HepG2 (cell line): Measurements from ENCODE around the gene THRB. TPM values are rescaled to one million over a fixed set of nuclear protein-coding genes. Genes with fewer than 3 reads are reported as not detected.

ENCODE experiments used
- AGO1 ChIP-seq: fragments of 200-400 bp; formaldehyde crosslinking; IDR thresholded peaks from 2 replicates; pipeline ENCODE4 v1.6.1; 2017; ENCODE audit warnings: mild to moderate bottlenecking, low read depth, low read length, moderate library complexity; ENCODE audit not compliant: poor library complexity, severe bottlenecking
- CEBPB ChIP-seq: IDR thresholded peaks from 2 replicates; pipeline ENCODE4 v1.6.1; 2011; ENCODE audit warnings: low read depth, low read length, improper control_type of control experiment, borderline replicate concordance
- MIER2 ChIP-seq: IDR thresholded peaks from 2 replicates; pipeline ENCODE4 v1.6.1; 2016; ENCODE audit warnings: missing biosample characterization, missing genetic modification reagents
- SRSF9 ChIP-seq: fragments of 200-400 bp; formaldehyde crosslinking; IDR thresholded peaks from 2 replicates; pipeline ENCODE4 v1.6.1; 2018; ENCODE audit warnings: borderline replicate concordance, mild to moderate bottlenecking, low read depth, low read length; ENCODE audit not compliant: insufficient read depth, poor library complexity, severe bottlenecking
- TBX2 ChIP-seq: sonication (generic); formaldehyde crosslinking; IDR thresholded peaks from 2 replicates; pipeline ENCODE4 v1.5.0; 2020; ENCODE audit warnings: missing genetic modification reagents, mild to moderate bottlenecking, borderline replicate concordance
- ZBTB7B ChIP-seq: sonication (generic); formaldehyde crosslinking; IDR thresholded peaks from 2 replicates; pipeline ENCODE4 v1.4.0; 2020; ENCODE audit warnings: missing genetic modification reagents
- ZNF12 ChIP-seq: sonication (generic); formaldehyde crosslinking; IDR thresholded peaks from 2 replicates; pipeline ENCODE4 v1.5.0; 2020; ENCODE audit warnings: missing genetic modification reagents
- ZNF567 ChIP-seq: sonication (generic); formaldehyde crosslinking; IDR thresholded peaks from 2 replicates; pipeline ENCODE4 v1.8.1; 2023; ENCODE audit warnings: mild to moderate bottlenecking, missing genetic modification reagents, borderline replicate concordance
- polyA plus RNA-seq, 8 experiments: library from polyadenylated mRNA; depleted of rRNA in 3 of 8; stranded (reverse) in 7 of 8; unstranded in 1 of 8; fragments of >200 nt; fragmentation: Illumina TruSeq in 4 of 8; extraction: Trizol in 4 of 8; gene quantifications; 2 replicates each; pipeline versions ENCODE4 v1.2.1 to v1.2.3, GENCODE V29; 2011 to 2016; ENCODE audit warnings: low read depth in 4 of 8, missing spikeins in 1 of 8, mixed read lengths in 1 of 8; ENCODE audit not compliant: insufficient read depth in 1 of 8
- total RNA-seq, 5 experiments: library from RNA; depleted of rRNA; stranded (reverse); fragments of >200 nt; fragmentation: Illumina TruSeq; extraction: Trizol; gene quantifications; 2 replicates each; pipeline ENCODE4 v1.2.3, GENCODE V29; 2016; ENCODE audit warnings: low read depth in 1 of 5
- TF ChIP-seq, protein P1 (sequence below): sonication (generic); formaldehyde crosslinking; IDR thresholded peaks from 2 replicates; pipeline ENCODE4 v1.4.0; 2020; ENCODE audit warnings: missing genetic modification reagents, borderline replicate concordance
- TF ChIP-seq, protein P2 (sequence below): sonication (generic); formaldehyde crosslinking; IDR thresholded peaks from 2 replicates; pipeline ENCODE4 v1.4.0; 2020; ENCODE audit warnings: mild to moderate bottlenecking, missing genetic modification reagents
- TF ChIP-seq, protein P3 (sequence below): sonication (generic); formaldehyde crosslinking; IDR thresholded peaks from 2 replicates; pipeline ENCODE4 v1.8.1; 2023; ENCODE audit warnings: mild to moderate bottlenecking, missing genetic modification reagents
- TF ChIP-seq, protein P4 (sequence below): sonication (generic); formaldehyde crosslinking; IDR thresholded peaks from 2 replicates; pipeline ENCODE4 v1.4.0; 2020; ENCODE audit warnings: missing genetic modification reagents
- TF ChIP-seq, protein P5 (sequence below): IDR thresholded peaks from 2 replicates; pipeline ENCODE4 v1.6.1; 2016; ENCODE audit warnings: missing compliant biosample characterization, missing genetic modification reagents, borderline replicate concordance
- TF ChIP-seq, protein P6 (sequence below): sonication (generic); formaldehyde crosslinking; conservative IDR thresholded peaks from 2 replicates; pipeline ENCODE4 v1.8.0; 2022; ENCODE audit warnings: mild to moderate bottlenecking, moderate library complexity, missing genetic modification reagents

The THRB gene
- total and polyA plus RNA-seq, 2 of the 13 experiments (the other 11 are each of a cell fraction or from before 2014, with no cell fraction given) = 4.7 to 22.7 TPM

DNA sequence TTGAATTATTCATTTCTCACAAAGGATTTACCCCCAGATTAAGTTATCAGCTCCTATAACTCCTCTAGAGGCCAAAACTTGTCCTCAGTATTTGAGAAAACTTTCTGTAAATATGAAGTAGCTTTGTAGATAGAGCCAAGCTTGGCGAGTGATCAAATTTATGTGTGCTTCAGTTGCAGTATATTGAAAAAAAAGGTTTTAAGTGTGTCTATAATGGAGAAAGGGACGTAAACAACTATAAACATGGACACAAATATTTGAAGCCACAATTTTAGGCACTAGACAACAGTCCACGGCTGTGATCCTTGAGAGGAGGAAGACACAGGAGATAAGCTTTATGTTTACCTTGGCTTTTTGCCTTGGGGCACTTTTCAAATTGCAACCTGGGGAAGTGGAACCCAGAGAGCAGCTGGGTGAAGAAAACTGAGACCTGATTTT lies 118.7 kb downstream of the THRB start (continued):
- TF ChIP-seq, protein P1, sequence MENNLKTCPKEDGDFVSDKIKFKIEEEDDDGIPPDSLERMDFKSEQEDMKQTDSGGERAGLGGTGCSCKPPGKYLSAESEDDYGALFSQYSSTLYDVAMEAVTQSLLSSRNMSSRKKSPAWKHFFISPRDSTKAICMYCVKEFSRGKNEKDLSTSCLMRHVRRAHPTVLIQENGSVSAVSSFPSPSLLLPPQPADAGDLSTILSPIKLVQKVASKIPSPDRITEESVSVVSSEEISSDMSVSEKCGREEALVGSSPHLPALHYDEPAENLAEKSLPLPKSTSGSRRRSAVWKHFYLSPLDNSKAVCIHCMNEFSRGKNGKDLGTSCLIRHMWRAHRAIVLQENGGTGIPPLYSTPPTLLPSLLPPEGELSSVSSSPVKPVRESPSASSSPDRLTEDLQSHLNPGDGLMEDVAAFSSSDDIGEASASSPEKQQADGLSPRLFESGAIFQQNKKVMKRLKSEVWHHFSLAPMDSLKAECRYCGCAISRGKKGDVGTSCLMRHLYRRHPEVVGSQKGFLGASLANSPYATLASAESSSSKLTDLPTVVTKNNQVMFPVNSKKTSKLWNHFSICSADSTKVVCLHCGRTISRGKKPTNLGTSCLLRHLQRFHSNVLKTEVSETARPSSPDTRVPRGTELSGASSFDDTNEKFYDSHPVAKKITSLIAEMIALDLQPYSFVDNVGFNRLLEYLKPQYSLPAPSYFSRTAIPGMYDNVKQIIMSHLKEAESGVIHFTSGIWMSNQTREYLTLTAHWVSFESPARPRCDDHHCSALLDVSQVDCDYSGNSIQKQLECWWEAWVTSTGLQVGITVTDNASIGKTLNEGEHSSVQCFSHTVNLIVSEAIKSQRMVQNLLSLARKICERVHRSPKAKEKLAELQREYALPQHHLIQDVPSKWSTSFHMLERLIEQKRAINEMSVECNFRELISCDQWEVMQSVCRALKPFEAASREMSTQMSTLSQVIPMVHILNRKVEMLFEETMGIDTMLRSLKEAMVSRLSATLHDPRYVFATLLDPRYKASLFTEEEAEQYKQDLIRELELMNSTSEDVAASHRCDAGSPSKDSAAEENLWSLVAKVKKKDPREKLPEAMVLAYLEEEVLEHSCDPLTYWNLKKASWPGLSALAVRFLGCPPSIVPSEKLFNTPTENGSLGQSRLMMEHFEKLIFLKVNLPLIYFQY = no peak
- TF ChIP-seq, protein P2, sequence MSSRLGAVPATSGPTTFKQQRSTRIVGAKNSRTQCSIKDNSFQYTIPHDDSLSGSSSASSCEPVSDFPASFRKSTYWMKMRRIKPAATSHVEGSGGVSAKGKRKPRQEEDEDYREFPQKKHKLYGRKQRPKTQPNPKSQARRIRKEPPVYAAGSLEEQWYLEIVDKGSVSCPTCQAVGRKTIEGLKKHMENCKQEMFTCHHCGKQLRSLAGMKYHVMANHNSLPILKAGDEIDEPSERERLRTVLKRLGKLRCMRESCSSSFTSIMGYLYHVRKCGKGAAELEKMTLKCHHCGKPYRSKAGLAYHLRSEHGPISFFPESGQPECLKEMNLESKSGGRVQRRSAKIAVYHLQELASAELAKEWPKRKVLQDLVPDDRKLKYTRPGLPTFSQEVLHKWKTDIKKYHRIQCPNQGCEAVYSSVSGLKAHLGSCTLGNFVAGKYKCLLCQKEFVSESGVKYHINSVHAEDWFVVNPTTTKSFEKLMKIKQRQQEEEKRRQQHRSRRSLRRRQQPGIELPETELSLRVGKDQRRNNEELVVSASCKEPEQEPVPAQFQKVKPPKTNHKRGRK = no peak
- TF ChIP-seq, protein P3, sequence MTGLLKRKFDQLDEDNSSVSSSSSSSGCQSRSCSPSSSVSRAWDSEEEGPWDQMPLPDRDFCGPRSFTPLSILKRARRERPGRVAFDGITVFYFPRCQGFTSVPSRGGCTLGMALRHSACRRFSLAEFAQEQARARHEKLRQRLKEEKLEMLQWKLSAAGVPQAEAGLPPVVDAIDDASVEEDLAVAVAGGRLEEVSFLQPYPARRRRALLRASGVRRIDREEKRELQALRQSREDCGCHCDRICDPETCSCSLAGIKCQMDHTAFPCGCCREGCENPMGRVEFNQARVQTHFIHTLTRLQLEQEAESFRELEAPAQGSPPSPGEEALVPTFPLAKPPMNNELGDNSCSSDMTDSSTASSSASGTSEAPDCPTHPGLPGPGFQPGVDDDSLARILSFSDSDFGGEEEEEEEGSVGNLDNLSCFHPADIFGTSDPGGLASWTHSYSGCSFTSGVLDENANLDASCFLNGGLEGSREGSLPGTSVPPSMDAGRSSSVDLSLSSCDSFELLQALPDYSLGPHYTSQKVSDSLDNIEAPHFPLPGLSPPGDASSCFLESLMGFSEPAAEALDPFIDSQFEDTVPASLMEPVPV = no peak
- TF ChIP-seq, protein P4, sequence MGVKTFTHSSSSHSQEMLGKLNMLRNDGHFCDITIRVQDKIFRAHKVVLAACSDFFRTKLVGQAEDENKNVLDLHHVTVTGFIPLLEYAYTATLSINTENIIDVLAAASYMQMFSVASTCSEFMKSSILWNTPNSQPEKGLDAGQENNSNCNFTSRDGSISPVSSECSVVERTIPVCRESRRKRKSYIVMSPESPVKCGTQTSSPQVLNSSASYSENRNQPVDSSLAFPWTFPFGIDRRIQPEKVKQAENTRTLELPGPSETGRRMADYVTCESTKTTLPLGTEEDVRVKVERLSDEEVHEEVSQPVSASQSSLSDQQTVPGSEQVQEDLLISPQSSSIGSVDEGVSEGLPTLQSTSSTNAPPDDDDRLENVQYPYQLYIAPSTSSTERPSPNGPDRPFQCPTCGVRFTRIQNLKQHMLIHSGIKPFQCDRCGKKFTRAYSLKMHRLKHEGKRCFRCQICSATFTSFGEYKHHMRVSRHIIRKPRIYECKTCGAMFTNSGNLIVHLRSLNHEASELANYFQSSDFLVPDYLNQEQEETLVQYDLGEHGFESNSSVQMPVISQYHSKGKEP (CRISPR knock-in tag) = no peak
- TF ChIP-seq CEBPB = no peak
- TF ChIP-seq, protein P5, sequence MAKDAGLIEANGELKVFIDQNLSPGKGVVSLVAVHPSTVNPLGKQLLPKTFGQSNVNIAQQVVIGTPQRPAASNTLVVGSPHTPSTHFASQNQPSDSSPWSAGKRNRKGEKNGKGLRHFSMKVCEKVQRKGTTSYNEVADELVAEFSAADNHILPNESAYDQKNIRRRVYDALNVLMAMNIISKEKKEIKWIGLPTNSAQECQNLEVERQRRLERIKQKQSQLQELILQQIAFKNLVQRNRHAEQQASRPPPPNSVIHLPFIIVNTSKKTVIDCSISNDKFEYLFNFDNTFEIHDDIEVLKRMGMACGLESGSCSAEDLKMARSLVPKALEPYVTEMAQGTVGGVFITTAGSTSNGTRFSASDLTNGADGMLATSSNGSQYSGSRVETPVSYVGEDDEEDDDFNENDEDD = no peak
- TF ChIP-seq MIER2 (CRISPR knock-in tag) = no peak
- no peak for TF ChIP-seq ZNF12 (CRISPR knock-in tag)
- TF ChIP-seq, protein P6, sequence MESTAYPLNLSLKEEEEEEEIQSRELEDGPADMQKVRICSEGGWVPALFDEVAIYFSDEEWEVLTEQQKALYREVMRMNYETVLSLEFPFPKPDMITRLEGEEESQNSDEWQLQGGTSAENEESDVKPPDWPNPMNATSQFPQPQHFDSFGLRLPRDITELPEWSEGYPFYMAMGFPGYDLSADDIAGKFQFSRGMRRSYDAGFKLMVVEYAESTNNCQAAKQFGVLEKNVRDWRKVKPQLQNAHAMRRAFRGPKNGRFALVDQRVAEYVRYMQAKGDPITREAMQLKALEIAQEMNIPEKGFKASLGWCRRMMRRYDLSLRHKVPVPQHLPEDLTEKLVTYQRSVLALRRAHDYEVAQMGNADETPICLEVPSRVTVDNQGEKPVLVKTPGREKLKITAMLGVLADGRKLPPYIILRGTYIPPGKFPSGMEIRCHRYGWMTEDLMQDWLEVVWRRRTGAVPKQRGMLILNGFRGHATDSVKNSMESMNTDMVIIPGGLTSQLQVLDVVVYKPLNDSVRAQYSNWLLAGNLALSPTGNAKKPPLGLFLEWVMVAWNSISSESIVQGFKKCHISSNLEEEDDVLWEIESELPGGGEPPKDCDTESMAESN (CRISPR knock-in tag) = no peak
- TF ChIP-seq ZNF567 (CRISPR knock-in tag) = no peak
- TF ChIP-seq TBX2 (CRISPR knock-in tag) = no peak
- TF ChIP-seq SRSF9 = no peak
- TF ChIP-seq ZBTB7B (CRISPR knock-in tag) = no peak
- no peak for TF ChIP-seq AGO1
